HEK293 (cell line): ENCODE data around the gene LAMB4.

ENCODE experiments used
- CTCF ChIA-PET: fragments of 350-600 bp; formaldehyde crosslinking; extraction: SDS; loops from one replicate; lab custom pipeline; 2021; ENCODE audit warnings: antibody characterized with exemption; lab: Yijun Ruan, JAX
- POLR2A ChIA-PET: fragments of 300-600 bp; formaldehyde crosslinking; extraction: SDS; loops from one replicate; lab custom pipeline; 2020; ENCODE audit warnings: antibody characterized with exemption, inconsistent platforms; lab: Yijun Ruan, JAX
- H3K27ac ChIP-seq: fragments of 200-500 bp; sonication (Bioruptor generic); 2 replicates; pipeline ENCODE4 v1.5.1; 2014; ENCODE audit warnings: low read depth, low read length, control low read depth, inconsistent platforms; ENCODE audit errors: extremely low read depth
- H3K36me3 ChIP-seq, 2 experiments: fragments of 200-500 bp in 1 of 2; sonication (Bioruptor generic) in 1 of 2; 1 replicate in 1 of 2; 2 replicates in 1 of 2; pipeline ENCODE4 v1.5.1; 2014 to 2017; ENCODE audit warnings: inconsistent platforms in 2 of 2, low read length in 2 of 2; ENCODE audit not compliant: control insufficient read depth in 2 of 2, insufficient read depth in 1 of 2
- H3K4me1 ChIP-seq: fragments of 200-500 bp; sonication (Bioruptor generic); 2 replicates; pipeline ENCODE4 v1.5.1; 2014; ENCODE audit warnings: mild to moderate bottlenecking, low read length, inconsistent platforms; ENCODE audit not compliant: control insufficient read depth, insufficient read depth
- H3K4me3 ChIP-seq: 2 replicates; pipeline ENCODE4 v1.5.1; 2011; ENCODE audit warnings: low read depth, mild to moderate bottlenecking, control low read depth, low read length, moderate library complexity
- H3K9me3 ChIP-seq: fragments of 200-500 bp; sonication (Bioruptor generic); 2 replicates; pipeline ENCODE4 v1.5.1; 2014; ENCODE audit warnings: low read depth, low read length, inconsistent platforms; ENCODE audit not compliant: control insufficient read depth, insufficient read depth
- CTCF ChIP-seq: fragments of 450-650 bp; formaldehyde crosslinking; IDR thresholded peaks from 2 replicates; pipeline ENCODE4 v1.5.1; 2016; ENCODE audit warnings: missing biosample characterization, missing genetic modification characterization
- GFI1B ChIP-seq: fragments of 450-650 bp; formaldehyde crosslinking; IDR thresholded peaks from 2 replicates; pipeline ENCODE4 v1.5.1; 2016; ENCODE audit warnings: missing biosample characterization, missing genetic modification characterization
- HOXC10 ChIP-seq: sonication (generic); formaldehyde crosslinking; IDR thresholded peaks from 2 replicates; pipeline ENCODE4 v1.8.1; 2023; ENCODE audit warnings: mild to moderate bottlenecking, missing genetic modification reagents
- MYNN ChIP-seq: fragments of 450-650 bp; formaldehyde crosslinking; IDR thresholded peaks from 2 replicates; pipeline ENCODE4 v1.5.1; 2016; ENCODE audit warnings: missing biosample characterization, missing genetic modification characterization, borderline replicate concordance
- PRDM6 ChIP-seq: fragments of 450-650 bp; formaldehyde crosslinking; IDR thresholded peaks from 2 replicates; pipeline ENCODE4 v1.5.1; 2017; ENCODE audit warnings: missing biosample characterization, missing genetic modification characterization
- SALL2 ChIP-seq: fragments of 450-650 bp; formaldehyde crosslinking; IDR thresholded peaks from 2 replicates; pipeline ENCODE4 v1.5.0; 2017; ENCODE audit warnings: missing biosample characterization, mild to moderate bottlenecking, missing genetic modification characterization, borderline replicate concordance
- ZBTB20 ChIP-seq: fragments of 450-650 bp; formaldehyde crosslinking; IDR thresholded peaks from 2 replicates; pipeline ENCODE4 v1.5.1; 2016; ENCODE audit warnings: missing biosample characterization, missing genetic modification characterization
- ZFHX2 ChIP-seq: fragments of 450-650 bp; formaldehyde crosslinking; conservative IDR thresholded peaks from 2 replicates; pipeline ENCODE4 v1.5.1; 2016; ENCODE audit warnings: missing biosample characterization, missing genetic modification characterization
- ZNF114 ChIP-seq: fragments of 450-650 bp; formaldehyde crosslinking; IDR thresholded peaks from 2 replicates; pipeline ENCODE4 v1.5.0; 2017; ENCODE audit warnings: missing biosample characterization, missing genetic modification characterization
- ZNF2 ChIP-seq: fragments of 450-650 bp; formaldehyde crosslinking; IDR thresholded peaks from 2 replicates; pipeline ENCODE4 v1.5.1; 2016; ENCODE audit warnings: missing biosample characterization, missing genetic modification characterization
- ZNF248 ChIP-seq: fragments of 450-650 bp; formaldehyde crosslinking; IDR thresholded peaks from 2 replicates; pipeline ENCODE4 v1.5.1; 2017; ENCODE audit warnings: missing biosample characterization, missing genetic modification characterization
- ZNF398 ChIP-seq: fragments of 450-650 bp; formaldehyde crosslinking; IDR thresholded peaks from 2 replicates; pipeline ENCODE4 v1.5.1; 2017; ENCODE audit warnings: missing biosample characterization, missing genetic modification characterization
- ZNF473 ChIP-seq: fragments of 450-650 bp; formaldehyde crosslinking; IDR thresholded peaks from 2 replicates; pipeline ENCODE4 v1.5.1; 2017; ENCODE audit warnings: missing biosample characterization, missing genetic modification characterization
- ZNF623 ChIP-seq: fragments of 450-650 bp; formaldehyde crosslinking; IDR thresholded peaks from 2 replicates; pipeline ENCODE4 v1.5.1; 2016; ENCODE audit warnings: missing biosample characterization, missing genetic modification characterization
- ZNF626 ChIP-seq: fragments of 450-650 bp; sonication (Bioruptor Pico); formaldehyde crosslinking; IDR thresholded peaks from 2 replicates; pipeline ENCODE4 v1.5.1; 2018; ENCODE audit warnings: missing biosample characterization, missing genetic modification characterization, inconsistent platforms
- ZNF660 ChIP-seq: fragments of 450-650 bp; IDR thresholded peaks from 2 replicates; pipeline ENCODE4 v1.5.1; 2018; ENCODE audit warnings: missing biosample characterization, mild to moderate bottlenecking, missing genetic modification characterization
- ZNF664 ChIP-seq: fragments of 450-650 bp; formaldehyde crosslinking; IDR thresholded peaks from 2 replicates; pipeline ENCODE4 v1.5.1; 2016; ENCODE audit warnings: missing biosample characterization, missing genetic modification characterization
- ZNF670 ChIP-seq: fragments of 450-650 bp; formaldehyde crosslinking; IDR thresholded peaks from 2 replicates; pipeline ENCODE4 v1.5.1; 2016; ENCODE audit warnings: missing biosample characterization, missing genetic modification characterization, low read depth
- ZNF830 ChIP-seq: fragments of 450-650 bp; IDR thresholded peaks from 2 replicates; pipeline ENCODE4 v1.5.0; 2018; ENCODE audit warnings: missing biosample characterization, missing genetic modification characterization, low read depth, mild to moderate bottlenecking, moderate library complexity
- ZNF843 ChIP-seq: fragments of 450-650 bp; formaldehyde crosslinking; IDR thresholded peaks from 2 replicates; pipeline ENCODE4 v1.5.1; 2016; ENCODE audit warnings: missing biosample characterization, missing genetic modification characterization
- ZSCAN23 ChIP-seq: fragments of 450-650 bp; formaldehyde crosslinking; IDR thresholded peaks from 2 replicates; pipeline ENCODE4 v1.5.1; 2016; ENCODE audit warnings: missing biosample characterization, missing genetic modification characterization

LAMB4 gene

GRCh38 chr7:108007762-108008161 is 122.4 kb downstream of the LAMB4 start:
- no peaks in the 10 kb centered on the region for H3K36me3 ChIP-seq
- no peaks in the 10 kb centered on the region for H3K9me3 ChIP-seq
- TF ChIP-seq MYNN (tag by site-specific recombination) (no peak), ZNF626 (no peak), ZNF660 (tag by site-specific recombination) (no peak), GFI1B (tag by site-specific recombination) (no peak), ZBTB20 (tag by site-specific recombination) (no peak), ZSCAN23 (no peak), SALL2 (tag by site-specific recombination) (no peak), ZNF664 (no peak), ZFHX2 (tag by site-specific recombination) (no peak)
- H3K27ac ChIP-seq = no peak overlapping the region
- H3K4me3 ChIP-seq = no peak overlapping the region
- ChIA-PET POLR2A (no interaction called here), CTCF (no interaction called here)
- peaks cover 11% of the 10 kb centered on the region for H3K4me1 ChIP-seq

- Histone ChIP-seq H3K4me3 (no peak overlapping the region), H3K4me1 (peaks cover 11% of the 10 kb centered on the region), H3K9me3 (no peaks in the 10 kb centered on the region), H3K27ac (no peak overlapping the region), H3K36me3 (no peaks in the 10 kb centered on the region)
- ChIA-PET CTCF (no interaction called here), POLR2A (no interaction called here)
- TF ChIP-seq MYNN (tag by site-specific recombination) (no peak), PRDM6 (tag by site-specific recombination) (peak; percentile 23; the same call in 1 of the 2 replicates)
Observed at GRCh38 chr7:108007261-108007660, 122.9 kb downstream of the LAMB4 start.

- Histone ChIP-seq H3K4me3 (no peak overlapping the region), H3K27ac (no peak overlapping the region), H3K4me1 (peaks cover 2% of the 10 kb centered on the region; the same call in 1 of the 2 replicates), H3K9me3 (no peaks in the 10 kb centered on the region), H3K36me3 (peaks cover 0 to 3% of the 10 kb centered on the region in 2 experiments; a peak in 2 of 3 replicates)
- ChIA-PET POLR2A (interaction anchor here (0.7 to 1.4 kb wide), 2 partner anchors 12 to 102 kb away, joined by 4 to 6 read pairs; no protein-coding TSS in a partner anchor), CTCF (interaction anchor here (1.0 to 1.7 kb wide), 2 partner anchors 9 to 12 kb away, joined by 3 to 8 read pairs; no protein-coding TSS in a partner anchor)
- no peak for TF ChIP-seq ZNF670 (tag by site-specific recombination)
- no peak for TF ChIP-seq ZNF473
- TF ChIP-seq ZNF248 (tag by site-specific recombination) = no peak
- TF ChIP-seq ZNF660 (tag by site-specific recombination) = no peak
- no peak for TF ChIP-seq ZNF830
- TF ChIP-seq ZNF623 (tag by site-specific recombination) = no peak
- TF ChIP-seq CTCF (tag by site-specific recombination) = no peak
- no peak for TF ChIP-seq ZNF114
- TF ChIP-seq ZNF398 = no peak
- no peak for TF ChIP-seq ZNF2 (tag by site-specific recombination)
- no peak for TF ChIP-seq HOXC10 (CRISPR knock-in tag)
- no peak for TF ChIP-seq ZNF843
Observed at GRCh38 chr7:108004220-108005142, 125.7 kb downstream of the LAMB4 start.
